ENCODE measurements around the gene IFT122.

The IFT122 gene

GRCh38 chr3:129555153-129555550, 115.1 kb downstream of the IFT122 start:
- DNase-seq (ENCODE audit: extremely low read depth in 1 of 2, low read depth in 1 of 2), result no peak

- no peak for DNase-seq (ENCODE audit: extremely low read depth in 1 of 2, low read depth in 1 of 2)
Observed at GRCh38 chr3:129555616-129556357, 115.8 kb downstream of the IFT122 start.

- no peak for DNase-seq (ENCODE audit: extremely low read depth in 1 of 2, low read depth in 1 of 2)
Observed at GRCh38 chr3:129556358-129556695, 116.3 kb downstream of the IFT122 start.

GRCh38 chr3:129556890-129557547, 117.0 kb downstream of the IFT122 start:
- no peak for DNase-seq (ENCODE audit: extremely low read depth in 1 of 2, low read depth in 1 of 2)

GRCh38 chr3:129557548-129557894, 117.5 kb downstream of the IFT122 start:
- no peak for DNase-seq (ENCODE audit: extremely low read depth in 1 of 2, low read depth in 1 of 2)

- no peak for DNase-seq (ENCODE audit: extremely low read depth in 1 of 2, low read depth in 1 of 2)
Observed at GRCh38 chr3:129558081-129558771, 118.2 kb downstream of the IFT122 start.

- DNase-seq (ENCODE audit: extremely low read depth in 1 of 2, low read depth in 1 of 2), result no peak
Observed at GRCh38 chr3:129558772-129559564, 118.9 kb downstream of the IFT122 start.

GRCh38 chr3:129559565-129560079, 119.6 kb downstream of the IFT122 start:
- no peak for DNase-seq (ENCODE audit: extremely low read depth in 1 of 2, low read depth in 1 of 2)

GRCh38 chr3:129560269-129560787, 120.3 kb downstream of the IFT122 start:
- no peak for DNase-seq (ENCODE audit: extremely low read depth in 1 of 2, low read depth in 1 of 2)

- no peak for DNase-seq (ENCODE audit: extremely low read depth in 1 of 2, low read depth in 1 of 2)
Observed at GRCh38 chr3:129560911-129561594, 121.0 kb downstream of the IFT122 start.

GRCh38 chr3:129561619-129562248, 121.7 kb downstream of the IFT122 start:
- DNase-seq (ENCODE audit: extremely low read depth in 1 of 2, low read depth in 1 of 2), result no peak

GRCh38 chr3:129562803-129563202, 122.8 kb downstream of the IFT122 start:
- DNase-seq (ENCODE audit: extremely low read depth in 1 of 2, low read depth in 1 of 2), result no peak

GRCh38 chr3:129563332-129563731, 123.3 kb downstream of the IFT122 start:
- DNase-seq (ENCODE audit: extremely low read depth in 1 of 2, low read depth in 1 of 2), result no peak

GRCh38 chr3:129563850-129564535, 124.0 kb downstream of the IFT122 start:
- no peak for DNase-seq (ENCODE audit: extremely low read depth in 1 of 2, low read depth in 1 of 2)

GRCh38 chr3:129564981-129565644, 125.1 kb downstream of the IFT122 start:
- no peak for DNase-seq (ENCODE audit: extremely low read depth in 1 of 2, low read depth in 1 of 2)

GRCh38 chr3:129565902-129566301, 125.9 kb downstream of the IFT122 start:
- no peak for DNase-seq (ENCODE audit: extremely low read depth in 1 of 2, low read depth in 1 of 2)

GRCh38 chr3:129567176-129567705, 127.2 kb downstream of the IFT122 start:
- DNase-seq (ENCODE audit: extremely low read depth in 1 of 2, low read depth in 1 of 2), result no peak

- DNase-seq (ENCODE audit: extremely low read depth in 1 of 2, low read depth in 1 of 2), result no peak
Observed at GRCh38 chr3:129567939-129568338, 127.9 kb downstream of the IFT122 start.

Measured in stimulated activated CD8-positive, alpha-beta memory T cell treated with anti-CD3 and anti-CD28 coated beads, Interleukin-7, amount 100 ng/mL, for 48 hours (primary cell).